ENCODE data around the gene EYA3. TPM values are rescaled to one million over a fixed set of nuclear protein-coding genes. Genes with fewer than 3 reads are reported as not detected.

The EYA3 gene
- total RNA-seq, 1 experiment from 2014 or later, result 32.7 TPM

- Histone ChIP-seq H2BK120ac (ENCODE audit: low read depth, low read length, poor library complexity, severe bottlenecking) (no peak overlapping the region), H3K18ac (ENCODE audit: insufficient read length, low read depth, low read length) (no peak overlapping the region), H3K23ac (ENCODE audit: insufficient read length, low read depth, low read length) (no peak overlapping the region), H2BK5ac (ENCODE audit: insufficient read length, low read length) (no peak overlapping the region), H4K5ac (ENCODE audit: insufficient read length, low read depth, low read length) (no peak overlapping the region), H3K4me1 (ENCODE audit: insufficient read depth, low read length) (no peaks in the 10 kb centered on the region), H4K20me1 (ENCODE audit: control insufficient read depth, insufficient read depth, insufficient read length) (no peaks in the 10 kb centered on the region), H3K9me3 (ENCODE audit: control insufficient read depth, low read depth, low read length) (no peaks in the 10 kb centered on the region), H3K4ac (ENCODE audit: low read depth, low read length) (no peak overlapping the region), H3K27ac (ENCODE audit: insufficient read length, low read depth, low read length) (no peak overlapping the region), H2BK12ac (ENCODE audit: insufficient read length, low read depth, low read length) (no peak overlapping the region), H2AFZ (ENCODE audit: low read length) (no peak overlapping the region), H4K91ac (ENCODE audit: insufficient read length, low read depth, low read length) (no peak overlapping the region), H3K23me2 (ENCODE audit: insufficient read length, low read depth, low read length, poor library complexity, severe bottlenecking) (no peaks in the 10 kb centered on the region), H4K8ac (replicated peaks; ENCODE audit: insufficient read length, low read depth, low read length) (no peak overlapping the region), H2BK20ac (ENCODE audit: low read depth, low read length, poor library complexity, severe bottlenecking) (no peak overlapping the region), H3K56ac (ENCODE audit: insufficient read length, low read depth, low read length) (no peak overlapping the region), H3K79me2 (ENCODE audit: insufficient read depth, low read length) (no peaks in the 10 kb centered on the region), H3K79me1 (ENCODE audit: insufficient read depth, low read depth, low read length, poor library complexity, severe bottlenecking) (no peaks in the 10 kb centered on the region), H3K4me2 (ENCODE audit: insufficient read depth, insufficient read length, low read length) (no peak overlapping the region), H3K14ac (ENCODE audit: insufficient read depth, low read length) (no peak overlapping the region), H3K27me3 (ENCODE audit: insufficient read depth, low read length) (no peaks in the 10 kb centered on the region), H3T11ph (ENCODE audit: low read length) (no peak overlapping the region), H2AK5ac (ENCODE audit: insufficient read length, low read length) (no peak overlapping the region), H3K9ac (ENCODE audit: extremely low read depth, insufficient read length, low read length) (no peak overlapping the region), H2BK15ac (ENCODE audit: low read depth, low read length) (no peak overlapping the region)
- peaks cover 0 to 6% (median 0%) of the 10 kb centered on the region in 3 experiments; a peak in 2 of 7 replicates for H3K36me3 Mint-ChIP-seq (ENCODE audit: insufficient read depth in 1 of 3, low read depth in 3 of 3)
- H3K27ac Mint-ChIP-seq, result peak overlapping the region in 1 of 3 experiments; percentile 10; a peak in 1 of 7 replicates
- H3K9me3 Mint-ChIP-seq, result no peaks in the 10 kb centered on the region
- H3K4me3 Mint-ChIP-seq, result no peak overlapping the region
- TF ChIP-seq, protein P1, sequence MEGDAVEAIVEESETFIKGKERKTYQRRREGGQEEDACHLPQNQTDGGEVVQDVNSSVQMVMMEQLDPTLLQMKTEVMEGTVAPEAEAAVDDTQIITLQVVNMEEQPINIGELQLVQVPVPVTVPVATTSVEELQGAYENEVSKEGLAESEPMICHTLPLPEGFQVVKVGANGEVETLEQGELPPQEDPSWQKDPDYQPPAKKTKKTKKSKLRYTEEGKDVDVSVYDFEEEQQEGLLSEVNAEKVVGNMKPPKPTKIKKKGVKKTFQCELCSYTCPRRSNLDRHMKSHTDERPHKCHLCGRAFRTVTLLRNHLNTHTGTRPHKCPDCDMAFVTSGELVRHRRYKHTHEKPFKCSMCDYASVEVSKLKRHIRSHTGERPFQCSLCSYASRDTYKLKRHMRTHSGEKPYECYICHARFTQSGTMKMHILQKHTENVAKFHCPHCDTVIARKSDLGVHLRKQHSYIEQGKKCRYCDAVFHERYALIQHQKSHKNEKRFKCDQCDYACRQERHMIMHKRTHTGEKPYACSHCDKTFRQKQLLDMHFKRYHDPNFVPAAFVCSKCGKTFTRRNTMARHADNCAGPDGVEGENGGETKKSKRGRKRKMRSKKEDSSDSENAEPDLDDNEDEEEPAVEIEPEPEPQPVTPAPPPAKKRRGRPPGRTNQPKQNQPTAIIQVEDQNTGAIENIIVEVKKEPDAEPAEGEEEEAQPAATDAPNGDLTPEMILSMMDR (conservative IDR thresholded peaks at IDR 0.05), result no peak
- peaks cover 0 to 5% of the 10 kb centered on the region in 2 experiments; a peak in 1 of 4 replicates for H3K4me1 Mint-ChIP-seq
- no peaks in the 10 kb centered on the region for H3K27me3 Mint-ChIP-seq (ENCODE audit: low read depth)
- WGBS (ENCODE audit: extremely low coverage, insufficient read length, low lambda C conversion rate), result no CpG with 5 or more reads among the region's 8 CpGs
- no peak for DNase-seq
Measured at GRCh38 chr1:28058971-28059878, 29.2 kb downstream of the EYA3 start.

All from H9 (cell line).